NB4 (cell line): Measurements from ENCODE around the gene BAHD1.

ENCODE experiments used
- DNase-seq: peaks from one replicate; pipeline ENCODE4 v3.0.0; 2010; ENCODE audit warnings: low read depth
- H3K4me3 ChIP-seq: one replicate; pipeline ENCODE4 v1.5.1; 2011; ENCODE audit warnings: mild to moderate bottlenecking, low read depth, low read length, moderate library complexity
- MYC ChIP-seq: IDR thresholded peaks from 2 replicates; pipeline ENCODE4 v1.6.1; 2011; ENCODE audit warnings: low read depth, low read length
- POLR2A ChIP-seq: IDR thresholded peaks from 2 replicates; pipeline ENCODE4 v1.6.1; 2011; ENCODE audit warnings: mild to moderate bottlenecking; ENCODE audit not compliant: insufficient read length; ENCODE audit errors: extremely low read depth
- TF ChIP-seq, protein P1 (sequence below): IDR thresholded peaks from 2 replicates; pipeline ENCODE4 v1.6.1; 2011; ENCODE audit warnings: low read depth, low read length
- TF ChIP-seq, protein P2 (sequence below): IDR thresholded peaks from one replicate; pipeline ENCODE4 v1.5.1; 2012; ENCODE audit warnings: low read depth, low read length

BAHD1 gene

DNA sequence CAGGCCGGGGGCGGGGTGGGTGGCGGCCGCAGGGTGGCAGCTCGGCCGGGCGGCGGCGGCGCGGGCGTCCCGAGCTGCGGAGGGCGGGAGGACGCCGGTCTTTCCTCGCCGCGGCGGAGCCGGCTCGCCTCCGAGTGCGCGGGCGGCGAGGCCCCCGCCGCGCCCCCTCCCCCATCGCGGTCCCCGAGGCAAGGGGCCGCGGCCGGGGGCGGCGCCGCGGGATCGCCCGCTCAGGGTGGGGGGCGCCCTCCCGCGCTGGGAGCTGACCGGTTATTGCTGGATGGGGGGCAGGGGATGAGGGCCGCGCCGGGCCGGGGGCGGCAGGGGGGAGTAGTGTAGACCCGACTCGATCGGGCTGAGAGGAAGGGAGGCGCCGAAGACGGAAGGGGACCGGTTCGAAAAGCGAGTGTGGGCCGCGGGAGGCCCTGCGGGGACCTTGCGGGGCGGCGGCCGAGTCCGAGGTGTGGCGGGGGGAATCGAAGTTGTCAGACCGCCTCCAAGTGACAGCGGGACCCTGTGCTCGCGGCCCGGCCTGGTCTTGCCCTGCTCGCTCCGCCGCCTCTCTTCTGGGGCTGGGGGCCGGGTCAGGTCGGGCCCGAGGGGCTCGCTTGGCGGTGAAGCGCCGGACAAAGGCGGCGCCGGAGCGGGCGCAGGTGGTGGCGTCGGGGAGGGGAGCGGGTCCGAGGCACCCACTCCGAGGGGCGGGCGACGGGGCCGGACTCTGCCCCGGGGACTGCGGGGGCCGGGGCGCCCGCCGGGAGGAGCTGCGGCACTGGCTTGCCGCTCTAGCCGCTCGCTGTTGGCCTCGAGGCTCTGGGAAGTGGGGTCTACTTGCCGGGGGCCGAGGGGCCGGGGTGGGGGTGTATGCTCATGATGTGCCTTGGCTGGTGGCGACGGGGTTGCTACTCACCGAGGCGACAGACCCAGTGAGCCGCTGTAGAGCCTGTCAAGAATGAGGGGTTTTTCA lies 1.1 kb downstream of the BAHD1 start:
- peak; percentile 62 for DNase-seq
- H3K4me3 ChIP-seq, result peak overlapping the region; percentile 59
- no peak for TF ChIP-seq POLR2A
- TF ChIP-seq, protein P1, sequence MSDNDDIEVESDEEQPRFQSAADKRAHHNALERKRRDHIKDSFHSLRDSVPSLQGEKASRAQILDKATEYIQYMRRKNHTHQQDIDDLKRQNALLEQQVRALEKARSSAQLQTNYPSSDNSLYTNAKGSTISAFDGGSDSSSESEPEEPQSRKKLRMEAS, result no peak
- TF ChIP-seq, protein P2, sequence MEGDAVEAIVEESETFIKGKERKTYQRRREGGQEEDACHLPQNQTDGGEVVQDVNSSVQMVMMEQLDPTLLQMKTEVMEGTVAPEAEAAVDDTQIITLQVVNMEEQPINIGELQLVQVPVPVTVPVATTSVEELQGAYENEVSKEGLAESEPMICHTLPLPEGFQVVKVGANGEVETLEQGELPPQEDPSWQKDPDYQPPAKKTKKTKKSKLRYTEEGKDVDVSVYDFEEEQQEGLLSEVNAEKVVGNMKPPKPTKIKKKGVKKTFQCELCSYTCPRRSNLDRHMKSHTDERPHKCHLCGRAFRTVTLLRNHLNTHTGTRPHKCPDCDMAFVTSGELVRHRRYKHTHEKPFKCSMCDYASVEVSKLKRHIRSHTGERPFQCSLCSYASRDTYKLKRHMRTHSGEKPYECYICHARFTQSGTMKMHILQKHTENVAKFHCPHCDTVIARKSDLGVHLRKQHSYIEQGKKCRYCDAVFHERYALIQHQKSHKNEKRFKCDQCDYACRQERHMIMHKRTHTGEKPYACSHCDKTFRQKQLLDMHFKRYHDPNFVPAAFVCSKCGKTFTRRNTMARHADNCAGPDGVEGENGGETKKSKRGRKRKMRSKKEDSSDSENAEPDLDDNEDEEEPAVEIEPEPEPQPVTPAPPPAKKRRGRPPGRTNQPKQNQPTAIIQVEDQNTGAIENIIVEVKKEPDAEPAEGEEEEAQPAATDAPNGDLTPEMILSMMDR, result no peak

DNA sequence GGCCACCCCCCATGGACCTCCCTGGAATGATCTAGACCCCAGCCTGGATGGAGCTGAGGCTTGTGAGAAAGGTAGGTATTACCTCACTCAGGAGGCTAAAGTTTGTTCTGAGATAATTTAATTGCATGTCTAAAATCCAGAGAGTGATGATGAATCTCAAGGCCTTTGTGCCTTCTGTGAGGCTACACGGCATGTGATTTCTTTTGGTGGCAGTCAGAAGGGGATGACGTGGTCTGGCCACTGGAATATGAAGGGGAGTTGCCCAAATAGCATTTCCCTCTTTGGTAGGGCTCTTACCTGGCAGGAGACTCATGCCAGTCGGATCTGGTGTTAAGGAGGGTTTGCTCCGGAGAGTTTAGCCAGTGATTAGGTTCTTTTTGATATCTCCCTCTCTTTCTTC lies 2.5 kb downstream of the BAHD1 start:
- TF ChIP-seq, protein P1, result no peak
- TF ChIP-seq, protein P2, result no peak
- TF ChIP-seq POLR2A (no peak), MYC (no peak)
- H3K4me3 ChIP-seq, result peak overlapping the region; percentile 57
- DNase-seq, result no peak

DNA sequence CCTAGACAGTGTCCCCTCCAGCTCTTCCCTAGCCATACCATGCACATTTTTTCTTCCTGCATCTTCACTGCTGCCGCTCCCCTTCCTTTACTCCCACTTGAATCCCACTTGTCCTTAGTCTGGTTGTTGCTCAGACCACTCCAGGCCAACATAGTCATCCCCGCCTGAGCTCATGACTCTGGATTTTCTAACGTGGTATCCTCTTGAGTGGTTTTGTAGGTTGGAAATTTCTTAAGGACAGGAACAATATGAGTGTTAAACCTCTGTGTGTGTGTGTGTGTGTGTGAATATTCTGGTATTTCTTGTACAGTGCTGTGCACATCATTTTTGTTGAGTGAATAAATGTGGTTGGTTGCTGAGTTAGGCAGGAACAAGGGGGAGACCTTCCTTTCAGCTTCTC lies 3.1 kb downstream of the BAHD1 start:
- DNase-seq, result no peak
- H3K4me3 ChIP-seq, result no peak overlapping the region
- TF ChIP-seq, protein P2, result no peak
- TF ChIP-seq MYC, result no peak
- TF ChIP-seq, protein P1, result no peak
- TF ChIP-seq POLR2A, result no peak

DNA sequence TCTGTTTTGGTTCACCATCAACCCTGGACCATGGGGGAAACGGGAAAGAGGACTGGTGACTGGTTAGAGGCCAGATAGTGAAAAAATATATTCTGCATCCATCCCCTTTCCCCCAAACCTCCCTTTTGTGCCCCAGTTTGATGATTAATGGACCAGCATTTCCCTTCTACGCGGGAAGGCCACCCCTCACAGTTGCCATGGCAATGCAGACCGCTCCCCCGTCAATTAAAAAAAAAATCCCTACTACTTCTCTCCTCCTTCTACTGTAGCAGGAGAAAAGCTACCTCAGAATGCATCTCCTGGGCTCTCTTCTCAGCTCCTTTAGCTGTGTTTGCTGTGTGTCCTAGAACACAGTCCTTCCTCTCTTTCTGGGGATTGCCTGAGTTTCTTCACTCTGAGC lies 4.0 kb downstream of the BAHD1 start:
- no peak for DNase-seq
- no peak overlapping the region for H3K4me3 ChIP-seq
- TF ChIP-seq MYC (no peak), POLR2A (no peak)
- TF ChIP-seq, protein P1, result no peak
- TF ChIP-seq, protein P2, result no peak

DNA sequence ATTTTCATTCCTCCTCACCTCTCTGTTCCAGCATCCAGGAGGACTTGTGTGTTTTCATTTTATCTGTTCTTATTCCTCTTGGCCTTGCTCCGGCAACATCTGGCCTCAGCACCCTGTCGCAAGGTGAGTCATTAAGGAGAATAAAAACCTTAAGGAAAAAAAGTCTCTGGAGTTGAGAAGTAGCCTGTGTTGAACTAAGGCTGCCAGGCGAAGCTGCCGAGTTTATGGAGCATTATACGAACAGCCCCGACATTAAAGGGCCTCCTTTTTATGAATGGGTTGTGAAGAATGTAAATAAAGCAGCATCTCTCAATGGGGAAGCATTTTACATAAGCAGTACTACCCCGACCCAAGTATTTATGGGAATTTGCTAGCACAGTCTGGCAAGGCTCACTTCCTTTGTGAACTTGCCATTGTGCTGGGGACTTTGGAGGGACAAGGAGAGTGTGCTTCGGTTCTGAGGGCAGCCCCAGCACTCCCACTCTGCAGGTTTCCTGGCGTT lies 4.7 kb downstream of the BAHD1 start:
- no peak for DNase-seq
- H3K4me3 ChIP-seq, result no peak overlapping the region
- TF ChIP-seq, protein P1, result no peak
- TF ChIP-seq POLR2A (no peak), MYC (no peak)
- TF ChIP-seq, protein P2, result no peak

DNA sequence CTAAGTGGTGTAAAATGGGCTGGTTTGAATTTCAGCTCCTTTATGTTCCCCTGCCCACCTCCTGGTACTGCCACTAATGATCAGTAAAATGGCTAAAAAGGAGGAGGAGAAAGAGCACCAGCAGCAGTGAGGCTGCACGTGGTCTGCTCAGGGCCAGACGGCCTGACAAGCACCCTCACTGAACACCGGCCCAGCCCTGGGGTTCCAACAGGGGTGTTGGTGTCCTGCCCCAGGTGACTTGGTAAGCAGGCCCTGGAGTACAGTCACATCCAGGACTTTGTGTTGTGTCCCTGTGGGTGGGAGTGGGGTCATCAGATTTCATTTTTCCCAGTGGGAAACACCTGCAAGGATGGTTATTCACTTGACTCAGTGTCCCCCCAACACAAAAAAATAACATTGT lies 5.4 kb downstream of the BAHD1 start:
- H3K4me3 ChIP-seq, result no peak overlapping the region
- TF ChIP-seq MYC, result no peak
- TF ChIP-seq, protein P2, result no peak
- no peak for DNase-seq
